DOHH2 (cell line): ENCODE data around the gene CYB5A.

ENCODE experiments used
- H3F3A ChIP-seq: fragments of 200-600 bp; sonication (generic), shearing (Covaris generic); 2 replicates; pipeline ENCODE4 v1.6.0; 2016; ENCODE audit warnings: antibody characterized with exemption, mild to moderate bottlenecking; ENCODE audit not compliant: control insufficient read depth, insufficient read depth
- H3K27ac ChIP-seq: fragments of 200-600 bp; sonication (generic); 2 replicates; pipeline ENCODE4 v1.5.1; 2014; ENCODE audit warnings: low read depth, mild to moderate bottlenecking, low read length, moderate library complexity
- H3K27me3 ChIP-seq: fragments of 200-600 bp; sonication (generic); 2 replicates; pipeline ENCODE4 v1.6.1; 2014; ENCODE audit warnings: mild to moderate bottlenecking, low read length, mixed read lengths; ENCODE audit not compliant: control insufficient read depth
- H3K36me3 ChIP-seq: fragments of 200-600 bp; sonication (generic); 2 replicates; pipeline ENCODE4 v1.6.1; 2014; ENCODE audit warnings: mild to moderate bottlenecking, low read length, moderate library complexity, mixed read lengths; ENCODE audit not compliant: control insufficient read depth
- H3K4me1 ChIP-seq: fragments of 200-600 bp; sonication (generic); 2 replicates; pipeline ENCODE4 v1.6.1; 2014; ENCODE audit warnings: mild to moderate bottlenecking, low read length, mixed read lengths; ENCODE audit not compliant: control insufficient read depth
- H3K4me2 ChIP-seq: fragments of 200-600 bp; sonication (generic); 2 replicates; pipeline ENCODE4 v1.6.0; 2014; ENCODE audit warnings: mild to moderate bottlenecking, low read length, moderate library complexity
- H3K4me3 ChIP-seq: fragments of 200-600 bp; sonication (generic); 2 replicates; pipeline ENCODE4 v1.5.1; 2014; ENCODE audit warnings: mild to moderate bottlenecking, low read length, mixed read lengths
- H3K79me2 ChIP-seq: fragments of 200-600 bp; sonication (generic); 2 replicates; pipeline ENCODE4 v1.6.1; 2014; ENCODE audit warnings: mild to moderate bottlenecking, low read length, mixed read lengths; ENCODE audit not compliant: control insufficient read depth
- H3K9me2 ChIP-seq: fragments of 200-600 bp; sonication (generic); replicated peaks from 2 replicates; pipeline ENCODE4 v1.6.1; 2014; ENCODE audit warnings: mild to moderate bottlenecking, low read length, mixed read lengths; ENCODE audit not compliant: control insufficient read depth
- H3K9me3 ChIP-seq: fragments of 200-600 bp; sonication (generic); 2 replicates; pipeline ENCODE4 v1.6.1; 2014; ENCODE audit warnings: antibody characterized with exemption, low read length, mixed read lengths; ENCODE audit not compliant: control insufficient read depth, insufficient read depth
- H4K20me1 ChIP-seq: fragments of 200-600 bp; sonication (generic); 2 replicates; pipeline ENCODE4 v1.6.0; 2014; ENCODE audit warnings: low read depth, mild to moderate bottlenecking, antibody characterized with exemption, low read length, moderate library complexity; ENCODE audit not compliant: control insufficient read depth, insufficient read depth
- CTCF ChIP-seq: fragments of 200-600 bp; sonication (generic); IDR thresholded peaks from one replicate; pipeline ENCODE4 v1.5.1; 2014; ENCODE audit warnings: antibody characterized with exemption, mild to moderate bottlenecking, low read depth, low read length; ENCODE audit not compliant: poor library complexity, severe bottlenecking
- EZH2phosphoT487 ChIP-seq: fragments of 200-600 bp; sonication (generic); IDR thresholded peaks from 2 replicates; pipeline ENCODE4 v1.6.1; 2017; ENCODE audit warnings: borderline replicate concordance, mild to moderate bottlenecking, antibody characterized with exemption, low read length, moderate library complexity, mixed read lengths

Gene CYB5A

GRCh38 chr18:74226156-74226555 is 65.6 kb downstream of the CYB5A start:
- H3F3A ChIP-seq = no peaks in the 10 kb centered on the region
- no peaks in the 10 kb centered on the region for H4K20me1 ChIP-seq
- H3K27ac ChIP-seq = no peak overlapping the region
- H3K79me2 ChIP-seq = no peaks in the 10 kb centered on the region
- no peak for TF ChIP-seq EZH2phosphoT487
- H3K36me3 ChIP-seq = no peaks in the 10 kb centered on the region
- H3K4me1 ChIP-seq = no peaks in the 10 kb centered on the region
- H3K9me3 ChIP-seq = no peaks in the 10 kb centered on the region
- H3K4me2 ChIP-seq = no peak overlapping the region
- no peaks in the 10 kb centered on the region for H3K9me2 ChIP-seq
- H3K27me3 ChIP-seq = no peaks in the 10 kb centered on the region
- H3K4me3 ChIP-seq = no peak overlapping the region

- no peaks in the 10 kb centered on the region for H3K79me2 ChIP-seq
- no peak overlapping the region for H3K27ac ChIP-seq
- no peaks in the 10 kb centered on the region for H4K20me1 ChIP-seq
- TF ChIP-seq CTCF = no peak
- no peak for TF ChIP-seq EZH2phosphoT487
- no peaks in the 10 kb centered on the region for H3K9me2 ChIP-seq
- no peaks in the 10 kb centered on the region for H3K36me3 ChIP-seq
- H3K4me1 ChIP-seq = no peaks in the 10 kb centered on the region
- H3K4me2 ChIP-seq = no peak overlapping the region
- H3F3A ChIP-seq = no peaks in the 10 kb centered on the region
- no peaks in the 10 kb centered on the region for H3K9me3 ChIP-seq
- no peak overlapping the region for H3K4me3 ChIP-seq
- H3K27me3 ChIP-seq = no peaks in the 10 kb centered on the region
Observed at GRCh38 chr18:74225193-74225840, 66.4 kb downstream of the CYB5A start.

- no peaks in the 10 kb centered on the region for H3K36me3 ChIP-seq
Observed at GRCh38 chr18:74222710-74223494, 68.9 kb downstream of the CYB5A start.

More at GRCh38 chr18:74222710-74223494, 68.9 kb downstream of the CYB5A start:
- H3K4me1 ChIP-seq = no peaks in the 10 kb centered on the region
- no peaks in the 10 kb centered on the region for H3F3A ChIP-seq
- H3K9me2 ChIP-seq = no peaks in the 10 kb centered on the region
- no peaks in the 10 kb centered on the region for H3K79me2 ChIP-seq
- TF ChIP-seq CTCF (no peak), EZH2phosphoT487 (no peak)
- no peak overlapping the region for H3K4me3 ChIP-seq
- H3K4me2 ChIP-seq = no peak overlapping the region
- no peaks in the 10 kb centered on the region for H4K20me1 ChIP-seq
- no peaks in the 10 kb centered on the region for H3K27me3 ChIP-seq
- no peak overlapping the region for H3K27ac ChIP-seq
- H3K9me3 ChIP-seq = no peaks in the 10 kb centered on the region
